Duodenal mucosa (tissue), 2 donors: Measurements from ENCODE around the gene ENOSF1.

Source experiments
- H3K27ac ChIP-seq: one replicate; pipeline ENCODE4 v1.7.0; 2013; ENCODE audit warnings: low read depth, low read length
- H3K27me3 ChIP-seq, 2 donors: one replicate each; pipeline ENCODE4 v1.7.0; 2013; ENCODE audit warnings: low read length in 2 of 2, control low read depth in 1 of 2; ENCODE audit not compliant: insufficient read depth in 2 of 2, control insufficient read depth in 1 of 2
- H3K36me3 ChIP-seq, 2 donors: one replicate each; pipeline ENCODE4 v1.7.0; 2013; ENCODE audit warnings: low read length in 2 of 2, control low read depth in 1 of 2; ENCODE audit not compliant: insufficient read depth in 2 of 2, control insufficient read depth in 1 of 2
- H3K4me1 ChIP-seq, 2 donors: one replicate each; pipeline ENCODE4 v1.7.0; 2013; ENCODE audit warnings: low read length in 2 of 2, control low read depth in 1 of 2; ENCODE audit not compliant: insufficient read depth in 2 of 2, control insufficient read depth in 1 of 2
- H3K4me3 ChIP-seq, 2 donors: one replicate each; pipeline ENCODE4 v1.7.0; 2013; ENCODE audit warnings: low read length in 2 of 2, low read depth in 1 of 2
- H3K9ac ChIP-seq, 2 donors: one replicate each; pipeline ENCODE4 v1.7.0; 2013; ENCODE audit warnings: low read length in 2 of 2, low read depth in 1 of 2
- H3K9me3 ChIP-seq, 2 donors: one replicate each; pipeline ENCODE4 v1.7.0; 2013; ENCODE audit warnings: low read length in 2 of 2, control low read depth in 1 of 2; ENCODE audit not compliant: control insufficient read depth in 1 of 2

ENOSF1 gene

GRCh38 chr18:647304-647703 lies 65.1 kb downstream of the ENOSF1 start:
- Histone ChIP-seq H3K4me3 (no peak overlapping the region), H3K27me3 (no peaks in the 10 kb centered on the region), H3K9ac (no peak overlapping the region), H3K4me1 (no peaks in the 10 kb centered on the region), H3K9me3 (no peaks in the 10 kb centered on the region), H3K27ac (no peak overlapping the region), H3K36me3 (no peaks in the 10 kb centered on the region)

DNA sequence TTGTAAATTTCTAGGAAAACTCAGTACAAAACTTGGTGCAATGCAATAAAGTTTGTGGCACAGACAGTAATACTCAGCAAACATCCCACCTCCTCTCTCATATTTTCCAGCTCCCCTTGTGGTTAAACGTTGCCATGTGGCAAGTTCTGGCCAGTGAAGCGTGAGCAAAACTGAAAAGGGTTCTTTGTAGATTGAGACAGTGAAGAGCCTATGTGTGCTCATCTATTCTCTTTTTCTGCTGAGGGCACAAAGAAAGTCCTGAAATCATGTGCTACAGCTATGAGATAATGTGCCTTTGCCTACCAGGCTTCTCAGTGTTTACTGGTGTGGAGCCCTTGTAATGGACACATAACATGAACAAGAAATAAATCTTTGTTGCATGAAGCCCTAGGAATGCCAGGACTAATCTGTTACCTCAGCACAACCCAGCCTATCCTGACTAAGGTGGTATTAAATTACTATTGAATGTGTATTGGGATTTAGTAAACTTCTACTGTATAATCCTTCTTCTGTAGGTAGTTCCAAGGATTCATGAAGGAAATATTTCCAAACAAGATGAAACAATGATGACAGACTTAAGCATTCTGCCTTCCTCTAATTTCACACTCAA lies 67.9 kb downstream of the ENOSF1 start:
- Histone ChIP-seq H3K36me3 (no peaks in the 10 kb centered on the region), H3K4me3 (no peak overlapping the region), H3K27me3 (no peaks in the 10 kb centered on the region), H3K4me1 (no peaks in the 10 kb centered on the region), H3K9ac (no peak overlapping the region), H3K27ac (no peak overlapping the region), H3K9me3 (no peaks in the 10 kb centered on the region)

GRCh38 chr18:641224-641623 lies 71.2 kb downstream of the ENOSF1 start:
- no peaks in the 10 kb centered on the region for H3K36me3 ChIP-seq
- H3K27me3 ChIP-seq = no peaks in the 10 kb centered on the region
- H3K4me3 ChIP-seq = no peak overlapping the region
- no peak overlapping the region for H3K27ac ChIP-seq
- no peaks in the 10 kb centered on the region for H3K9me3 ChIP-seq
- no peak overlapping the region for H3K9ac ChIP-seq
- H3K4me1 ChIP-seq = no peaks in the 10 kb centered on the region

DNA sequence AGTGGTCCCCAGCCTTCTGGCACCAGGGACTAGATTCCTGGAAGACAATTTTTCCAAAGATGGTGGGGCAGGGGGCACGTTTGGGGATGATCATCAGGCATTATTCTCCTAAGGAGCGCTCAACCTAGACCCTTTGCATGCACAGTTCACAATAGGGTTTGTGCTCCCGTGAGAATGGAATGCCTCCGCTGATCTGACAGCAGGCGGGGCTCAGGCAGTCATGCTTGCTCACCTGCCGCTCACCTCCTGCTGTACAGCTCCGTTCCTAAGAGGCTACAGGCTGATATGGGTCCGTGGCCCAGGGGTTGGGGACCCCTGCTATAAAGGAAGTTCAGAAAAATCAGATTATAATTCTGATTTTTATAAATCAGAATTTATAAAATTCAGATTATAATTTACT lies 77.3 kb downstream of the ENOSF1 start:
- H3K9ac ChIP-seq = no peak overlapping the region
- H3K9me3 ChIP-seq = no peaks in the 10 kb centered on the region
- no peaks in the 10 kb centered on the region for H3K36me3 ChIP-seq
- H3K27me3 ChIP-seq = no peaks in the 10 kb centered on the region
- no peak overlapping the region for H3K4me3 ChIP-seq
- no peak overlapping the region for H3K27ac ChIP-seq
- H3K4me1 ChIP-seq = no peaks in the 10 kb centered on the region

DNA sequence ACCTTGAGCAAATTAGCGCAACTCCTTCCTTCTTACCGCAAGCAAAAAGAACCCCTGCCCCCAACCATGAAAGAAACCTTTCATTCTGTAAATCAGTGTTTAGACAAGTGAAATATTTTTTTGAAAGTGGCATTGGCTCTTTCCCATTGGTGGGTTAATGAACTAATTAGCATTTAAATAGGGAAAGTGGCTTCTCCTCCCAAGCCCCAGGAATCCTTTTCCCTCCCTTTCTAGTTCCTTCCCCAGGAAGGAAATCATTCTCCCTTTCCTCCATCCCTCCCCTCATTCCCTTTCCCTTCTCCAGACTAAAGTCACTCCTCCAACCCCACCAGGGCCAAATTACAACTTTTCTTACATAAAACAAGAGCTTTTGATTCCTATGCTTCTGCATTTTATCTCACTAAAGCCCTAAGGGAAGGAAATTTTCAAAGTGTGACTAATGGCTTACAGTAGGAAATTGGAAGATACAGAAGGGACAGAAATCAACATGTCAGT lies 77.8 kb downstream of the ENOSF1 start:
- no peak overlapping the region for H3K4me3 ChIP-seq
- H3K36me3 ChIP-seq = no peaks in the 10 kb centered on the region
- H3K27ac ChIP-seq = no peak overlapping the region
- no peaks in the 10 kb centered on the region for H3K4me1 ChIP-seq
- no peak overlapping the region for H3K9ac ChIP-seq
- no peaks in the 10 kb centered on the region for H3K27me3 ChIP-seq
- H3K9me3 ChIP-seq = no peaks in the 10 kb centered on the region

DNA sequence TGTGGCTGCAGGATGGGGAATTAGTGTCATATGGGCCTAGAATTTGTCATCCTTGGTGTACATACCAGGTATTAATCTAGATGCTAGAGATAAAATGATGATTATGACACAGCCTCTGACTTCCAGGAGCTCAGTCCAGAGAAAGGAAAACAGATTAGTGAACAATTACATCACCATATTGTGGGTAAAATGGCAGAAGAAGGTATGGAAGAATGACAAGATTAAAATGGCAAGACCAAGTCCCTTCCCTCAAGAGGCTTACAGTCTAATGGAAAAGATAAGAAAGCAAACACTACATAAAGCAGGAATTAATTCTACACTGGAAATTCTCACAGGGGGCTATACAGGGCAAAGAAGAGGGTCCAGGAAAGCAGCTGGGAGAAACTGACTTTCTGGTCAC lies 80.9 kb downstream of the ENOSF1 start:
- Histone ChIP-seq H3K36me3 (no peaks in the 10 kb centered on the region), H3K27ac (no peak overlapping the region), H3K9me3 (no peaks in the 10 kb centered on the region), H3K4me3 (no peak overlapping the region), H3K4me1 (no peaks in the 10 kb centered on the region), H3K27me3 (no peaks in the 10 kb centered on the region), H3K9ac (no peak overlapping the region)

- Histone ChIP-seq H3K9ac (no peak overlapping the region), H3K4me1 (no peaks in the 10 kb centered on the region), H3K27ac (no peak overlapping the region), H3K9me3 (no peaks in the 10 kb centered on the region), H3K27me3 (no peaks in the 10 kb centered on the region), H3K36me3 (no peaks in the 10 kb centered on the region), H3K4me3 (no peak overlapping the region)
Observed at GRCh38 chr18:629269-630150, 82.9 kb downstream of the ENOSF1 start.

GRCh38 chr18:627231-627630 lies 85.2 kb downstream of the ENOSF1 start:
- H3K27me3 ChIP-seq = no peaks in the 10 kb centered on the region
- H3K4me1 ChIP-seq = no peaks in the 10 kb centered on the region
- H3K4me3 ChIP-seq = no peak overlapping the region
- no peak overlapping the region for H3K27ac ChIP-seq
- H3K9ac ChIP-seq = no peak overlapping the region
- no peaks in the 10 kb centered on the region for H3K9me3 ChIP-seq
- no peaks in the 10 kb centered on the region for H3K36me3 ChIP-seq

GRCh38 chr18:623761-624620 lies 88.4 kb downstream of the ENOSF1 start:
- Histone ChIP-seq H3K4me1 (no peaks in the 10 kb centered on the region), H3K36me3 (no peaks in the 10 kb centered on the region), H3K9me3 (no peaks in the 10 kb centered on the region), H3K27me3 (peaks cover 0 to 3% of the 10 kb centered on the region in 2 donors), H3K9ac (no peak overlapping the region), H3K4me3 (no peak overlapping the region), H3K27ac (no peak overlapping the region)

- Histone ChIP-seq H3K36me3 (no peaks in the 10 kb centered on the region), H3K27me3 (peaks cover 0 to 3% of the 10 kb centered on the region in 2 donors), H3K4me1 (no peaks in the 10 kb centered on the region), H3K4me3 (no peak overlapping the region), H3K9ac (no peak overlapping the region), H3K9me3 (no peaks in the 10 kb centered on the region), H3K27ac (no peak overlapping the region)
Observed at GRCh38 chr18:622289-622688, 90.1 kb downstream of the ENOSF1 start.
